DMS153 treated with DMSO at 0.1 percent for 48 hours (cell line): Measurements from ENCODE around the gene SPATA18.
"Not testable (repeated sequence)": the region's sequence is repeated elsewhere in the genome, so short reads cannot be mapped to it uniquely, and the experiment has no call there.

Source experiments
- DNase-seq: peaks from one replicate; lab custom pipeline; 2025; ENCODE audit not compliant: unreplicated experiment; lab: John Stamatoyannopoulos, UW

SPATA18 gene

GRCh38 chr4:52051615-52052474, 741 bp downstream of the SPATA18 start:
- peak; percentile 73 for DNase-seq

GRCh38 chr4:52052475-52052780, 1.3 kb downstream of the SPATA18 start:
- no peak for DNase-seq

- DNase-seq: no peak
These were observed 3.1 kb downstream of the SPATA18 start for GRCh38 chr4:52054254-52054653.

GRCh38 chr4:52057196-52057595, 6.1 kb downstream of the SPATA18 start:
- no peak for DNase-seq

- no peak for DNase-seq
These were observed 7.2 kb downstream of the SPATA18 start for GRCh38 chr4:52058275-52058674.

GRCh38 chr4:52059372-52059771, 8.3 kb downstream of the SPATA18 start:
- DNase-seq: no peak

GRCh38 chr4:52069571-52069970, 18.5 kb downstream of the SPATA18 start:
- no peak for DNase-seq

GRCh38 chr4:52071791-52072546, 20.9 kb downstream of the SPATA18 start:
- no peak for DNase-seq

- no peak for DNase-seq
These were observed 25.6 kb downstream of the SPATA18 start for GRCh38 chr4:52076731-52077130.

- no peak for DNase-seq
These were observed 28.6 kb downstream of the SPATA18 start for GRCh38 chr4:52079659-52080058.

- no peak for DNase-seq
These were observed 30.1 kb downstream of the SPATA18 start for GRCh38 chr4:52081216-52081615.

GRCh38 chr4:52086425-52086824, 35.3 kb downstream of the SPATA18 start:
- not testable (repeated sequence) for DNase-seq

- DNase-seq: no peak
These were observed 40.7 kb downstream of the SPATA18 start for GRCh38 chr4:52091801-52092200.

GRCh38 chr4:52093466-52093865, 42.4 kb downstream of the SPATA18 start:
- no peak for DNase-seq

GRCh38 chr4:52094376-52095145, 43.5 kb downstream of the SPATA18 start:
- DNase-seq: no peak

- DNase-seq: no peak
These were observed 44.3 kb downstream of the SPATA18 start for GRCh38 chr4:52095374-52095773.

- DNase-seq: no peak
These were observed 44.9 kb downstream of the SPATA18 start for GRCh38 chr4:52096048-52096447.

- no peak for DNase-seq
These were observed 47.5 kb downstream of the SPATA18 start for GRCh38 chr4:52098618-52099017.

- DNase-seq: no peak
These were observed 48.9 kb downstream of the SPATA18 start for GRCh38 chr4:52099860-52100461.

GRCh38 chr4:52102587-52102986, 51.5 kb downstream of the SPATA18 start:
- no peak for DNase-seq

- no peak for DNase-seq
These were observed 52.2 kb downstream of the SPATA18 start for GRCh38 chr4:52103319-52103718.
